HCT116 (cell line): ENCODE measurements around the gene SIK3. TPM values are rescaled to one million over a fixed set of nuclear protein-coding genes. Genes with fewer than 3 reads are reported as not detected.

Experiments
- ATAC-seq: fragments of 200-7000 bp; cut with Tn5 transposase; 2 replicates; pipeline ENCODE4 v1.9.1; 2020; ENCODE audit warnings: mild to moderate bottlenecking, moderate library complexity
- BruUV-seq: library from RNA; stranded (reverse); fragments of 400-500 nt; replicated peaks from 2 replicates; lab custom pipeline; 2021; lab: Mats Ljungman, UMichigan
- CTCF ChIA-PET: fragments of 300-600 bp; sonication (Branson Sonifier 250); formaldehyde crosslinking; loops from one replicate; lab custom pipeline; 2021; ENCODE audit warnings: antibody characterized with exemption; lab: Charles Lee
- POLR2A ChIA-PET: fragments of 300-600, 350-600 bp; sonication (Branson Sonifier 250); formaldehyde crosslinking; loops from one replicate; lab custom pipeline; 2021; ENCODE audit warnings: antibody characterized with exemption; lab: Charles Lee
- RAD21 ChIA-PET, 2 experiments: fragments of 300-600 bp; sonication (Branson Sonifier 250); formaldehyde crosslinking; loops; one replicate each; lab custom pipeline; 2023; ENCODE audit warnings: low total read pairs in 2 of 2; ENCODE audit not compliant: uncharacterized antibody in 2 of 2, unreplicated experiment in 2 of 2, low non-redundant PET in 1 of 2; lab: Charles Lee
- DNase-seq: peaks from one replicate; pipeline ENCODE4 v3.0.0-alpha.2; 2010; ENCODE audit warnings: low read depth, low spot score
- H2AFZ ChIP-seq: fragments of 200-600 bp; shearing (Covaris generic), sonication (generic); 2 replicates; pipeline ENCODE4 v1.6.1; 2017; ENCODE audit warnings: low read depth, mixed run types, mixed read lengths, antibody characterized with exemption, low read length; ENCODE audit not compliant: poor library complexity, severe bottlenecking
- H3K27ac ChIP-seq: 2 replicates; pipeline ENCODE4 v1.5.1; 2012; ENCODE audit warnings: low read depth, low read length
- H3K27me3 ChIP-seq: fragments of 200-600 bp; sonication (generic); 2 replicates; pipeline ENCODE4 v1.6.1; 2016; ENCODE audit warnings: mixed run types, low read length, mixed read lengths; ENCODE audit not compliant: insufficient read depth
- H3K36me3 ChIP-seq, 2 experiments: fragments of 200-500 bp in 1 of 2; fragments of 200-600 bp in 1 of 2; sonication (Bioruptor generic) in 1 of 2; sonication (generic) in 1 of 2; 2 replicates each; pipeline versions ENCODE4 v1.5.1 to v1.6.1; 2014 to 2016; ENCODE audit warnings: low read length in 2 of 2, inconsistent platforms in 1 of 2, mixed read lengths in 1 of 2, mixed run types in 1 of 2; ENCODE audit not compliant: insufficient read depth in 2 of 2, control insufficient read depth in 1 of 2
- H3K4me1 ChIP-seq, 2 experiments: fragments of 200-600 bp in 1 of 2; sonication (generic) in 1 of 2; 2 replicates each; pipeline versions ENCODE4 v1.5.1 to v1.6.1; 2012 to 2017; ENCODE audit warnings: low read length in 2 of 2, inconsistent platforms in 1 of 2, mild to moderate bottlenecking in 1 of 2, mixed read lengths in 1 of 2, mixed run types in 1 of 2, moderate library complexity in 1 of 2; ENCODE audit not compliant: insufficient read depth in 2 of 2, control insufficient read depth in 1 of 2
- H3K4me2 ChIP-seq: fragments of 200-600 bp; sonication (generic); 2 replicates; pipeline ENCODE4 v1.6.1; 2017; ENCODE audit warnings: mixed run types, low read length, mixed read lengths
- H3K4me3 ChIP-seq, 2 experiments: fragments of 200-600 bp in 1 of 2; sonication (generic) in 1 of 2; replicated peaks in 1 of 2; 2 replicates each; pipeline ENCODE4 v1.5.1; 2011 to 2016; ENCODE audit warnings: low read length in 2 of 2, control low read depth in 1 of 2, low read depth in 1 of 2, mild to moderate bottlenecking in 1 of 2, mixed read lengths in 1 of 2, mixed run types in 1 of 2
- H3K79me2 ChIP-seq: fragments of 200-600 bp; sonication (generic); 2 replicates; pipeline ENCODE4 v1.6.1; 2017; ENCODE audit warnings: mild to moderate bottlenecking, mixed run types, low read length, moderate library complexity, mixed read lengths; ENCODE audit not compliant: insufficient read depth
- H3K9ac ChIP-seq: fragments of 200-600 bp; sonication (generic); 2 replicates; pipeline ENCODE4 v1.6.1; 2016; ENCODE audit warnings: low read length, mixed read lengths
- H3K9me2 ChIP-seq: fragments of 200-600 bp; sonication (generic), shearing (Covaris generic); 2 replicates; pipeline ENCODE4 v1.6.1; 2017; ENCODE audit warnings: mixed run types, mild to moderate bottlenecking, moderate library complexity; ENCODE audit not compliant: insufficient read depth
- H3K9me3 ChIP-seq, 2 experiments: fragments of 200-500 bp in 1 of 2; fragments of 200-600 bp in 1 of 2; sonication (Bioruptor generic) in 1 of 2; sonication (generic) in 1 of 2; 2 replicates each; pipeline ENCODE4 v1.6.1; 2014 to 2017; ENCODE audit warnings: low read length in 2 of 2, mixed read lengths in 2 of 2, inconsistent platforms in 1 of 2, low read depth in 1 of 2, mild to moderate bottlenecking in 1 of 2, mixed run types in 1 of 2, moderate library complexity in 1 of 2; ENCODE audit not compliant: control insufficient read depth in 1 of 2, insufficient read depth in 1 of 2
- H4K20me1 ChIP-seq: fragments of 200-600 bp; sonication (generic), shearing (Covaris generic); 2 replicates; pipeline ENCODE4 v1.6.1; 2017; ENCODE audit warnings: mixed run types, mild to moderate bottlenecking, moderate library complexity; ENCODE audit not compliant: insufficient read depth
- CBX3 ChIP-seq: IDR thresholded peaks from 2 replicates; pipeline ENCODE4 v1.6.1; 2012; ENCODE audit warnings: low read depth
- CEBPB ChIP-seq: IDR thresholded peaks from 2 replicates; pipeline ENCODE4 v1.6.1; 2012; ENCODE audit warnings: low read depth
- ELF1 ChIP-seq: IDR thresholded peaks from 2 replicates; pipeline ENCODE4 v1.6.1; 2012; ENCODE audit warnings: low read depth, borderline replicate concordance
- EZH2 ChIP-seq: fragments of 200-600 bp; sonication (generic); IDR thresholded peaks from 2 replicates; pipeline ENCODE4 v1.6.1; 2017; ENCODE audit warnings: antibody characterized with exemption, mixed run types
- EZH2phosphoT487 ChIP-seq: fragments of 200-600 bp; IDR thresholded peaks from 2 replicates; pipeline ENCODE4 v1.6.1; 2018; ENCODE audit warnings: antibody characterized with exemption, borderline replicate concordance
- POLR2AphosphoS5 ChIP-seq: IDR thresholded peaks from 2 replicates; pipeline ENCODE4 v1.6.1; 2011; ENCODE audit warnings: mild to moderate bottlenecking, low read depth, low read length, moderate library complexity
- SIN3A ChIP-seq: IDR thresholded peaks from 2 replicates; pipeline ENCODE4 v1.6.1; 2012; ENCODE audit warnings: low read depth
- SRF ChIP-seq: IDR thresholded peaks from 2 replicates; pipeline ENCODE4 v1.6.1; 2012; ENCODE audit warnings: low read depth
- TCF7L2 ChIP-seq: IDR thresholded peaks from 2 replicates; pipeline ENCODE4 v1.7.0; 2011; ENCODE audit warnings: borderline replicate concordance, inconsistent platforms; ENCODE audit not compliant: insufficient read depth, insufficient read length; ENCODE audit errors: extremely low read depth
- ZFX ChIP-seq: fragments of 450-650 bp; IDR thresholded peaks from 2 replicates; pipeline ENCODE4 v1.6.1; 2017
- intact Hi-C: fragments of 100-400 bp; cut with micrococcal nuclease; formaldehyde crosslinking; loops from 2 replicates; pipeline ENCODE4 v1.10.0; 2022
- total RNA-seq: library from RNA; stranded (reverse); gene quantifications from one replicate; pipeline ENCODE4 v1.2.1, GENCODE V29; 2021; ENCODE audit not compliant: unreplicated experiment
- TF ChIP-seq, protein P1 (sequence below): IDR thresholded peaks from 2 replicates; pipeline ENCODE4 v1.6.1; 2011; ENCODE audit warnings: mild to moderate bottlenecking, low read length, moderate library complexity; ENCODE audit not compliant: insufficient replicate concordance; ENCODE audit errors: extremely low read depth
- TF ChIP-seq, protein P2 (sequence below): IDR thresholded peaks from 2 replicates; pipeline ENCODE4 v1.6.1; 2012
- TF ChIP-seq, protein P3 (sequence below): IDR thresholded peaks from 2 replicates; pipeline ENCODE4 v1.6.1; 2012

Gene SIK3
- total RNA-seq, 1 experiment from 2014 or later = 21.0 TPM

DNA sequence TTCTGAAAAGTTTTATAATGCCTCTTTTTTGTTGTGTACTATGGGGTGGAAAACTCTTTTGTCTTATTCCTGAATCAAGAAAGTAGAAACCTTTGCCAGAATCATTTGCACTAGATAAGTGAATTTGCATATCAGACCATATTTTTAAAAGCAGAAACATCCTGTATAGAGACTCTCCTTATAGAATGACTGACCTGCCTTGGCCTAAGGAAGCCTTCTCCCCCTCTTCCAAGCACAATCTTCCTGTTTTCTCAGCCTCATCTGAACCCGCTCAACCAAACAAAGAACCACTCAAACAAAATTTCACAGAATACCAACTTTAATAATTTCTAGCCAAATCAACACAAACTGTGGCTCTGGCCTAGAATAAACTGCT lies 60.3 kb downstream of the SIK3 start (continued):
- TF ChIP-seq, protein P1, sequence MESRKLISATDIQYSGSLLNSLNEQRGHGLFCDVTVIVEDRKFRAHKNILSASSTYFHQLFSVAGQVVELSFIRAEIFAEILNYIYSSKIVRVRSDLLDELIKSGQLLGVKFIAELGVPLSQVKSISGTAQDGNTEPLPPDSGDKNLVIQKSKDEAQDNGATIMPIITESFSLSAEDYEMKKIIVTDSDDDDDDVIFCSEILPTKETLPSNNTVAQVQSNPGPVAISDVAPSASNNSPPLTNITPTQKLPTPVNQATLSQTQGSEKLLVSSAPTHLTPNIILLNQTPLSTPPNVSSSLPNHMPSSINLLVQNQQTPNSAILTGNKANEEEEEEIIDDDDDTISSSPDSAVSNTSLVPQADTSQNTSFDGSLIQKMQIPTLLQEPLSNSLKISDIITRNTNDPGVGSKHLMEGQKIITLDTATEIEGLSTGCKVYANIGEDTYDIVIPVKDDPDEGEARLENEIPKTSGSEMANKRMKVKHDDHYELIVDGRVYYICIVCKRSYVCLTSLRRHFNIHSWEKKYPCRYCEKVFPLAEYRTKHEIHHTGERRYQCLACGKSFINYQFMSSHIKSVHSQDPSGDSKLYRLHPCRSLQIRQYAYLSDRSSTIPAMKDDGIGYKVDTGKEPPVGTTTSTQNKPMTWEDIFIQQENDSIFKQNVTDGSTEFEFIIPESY = no peak
- TF ChIP-seq SIN3A = no peak
- no peak for TF ChIP-seq CEBPB
- no peak for TF ChIP-seq CBX3
- no peak for TF ChIP-seq ZFX
- TF ChIP-seq EZH2phosphoT487 = no peak
- TF ChIP-seq ELF1 = no peak
- TF ChIP-seq, protein P2, sequence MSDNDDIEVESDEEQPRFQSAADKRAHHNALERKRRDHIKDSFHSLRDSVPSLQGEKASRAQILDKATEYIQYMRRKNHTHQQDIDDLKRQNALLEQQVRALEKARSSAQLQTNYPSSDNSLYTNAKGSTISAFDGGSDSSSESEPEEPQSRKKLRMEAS = no peak

DNA sequence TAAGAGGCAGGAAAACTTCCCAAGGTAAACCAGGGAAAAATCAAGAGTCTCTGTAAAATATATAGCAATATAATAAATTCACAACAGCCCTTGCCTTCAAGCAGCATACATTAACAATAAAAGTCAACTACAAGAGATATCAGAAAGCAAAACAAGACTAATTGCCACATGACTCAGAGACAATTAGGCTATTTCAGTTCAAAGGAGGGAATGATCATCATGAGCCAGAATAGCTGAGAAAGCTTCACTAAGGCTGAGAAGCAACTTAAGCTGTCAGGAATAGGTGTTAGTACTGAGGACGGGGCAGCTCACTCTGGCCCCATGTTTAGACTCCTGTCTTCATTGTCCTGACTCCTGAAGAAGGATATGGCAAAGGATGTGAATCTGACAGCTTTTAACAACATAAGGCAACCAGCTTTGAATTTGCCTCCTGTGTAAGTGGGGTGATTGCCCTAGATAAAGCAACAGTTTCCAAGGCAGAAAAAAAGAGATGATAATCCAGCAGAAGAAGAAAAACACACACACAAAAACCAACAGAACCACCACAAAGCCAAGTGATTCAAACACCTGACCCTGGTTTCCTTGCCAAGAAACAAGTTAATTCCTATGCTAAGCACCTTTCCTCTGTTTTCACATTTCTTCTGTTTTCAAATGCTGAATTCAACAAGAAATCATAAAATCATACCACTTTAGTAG lies 60.8 kb downstream of the SIK3 start:
- CTCF ChIA-PET = no interaction called here
- Histone ChIP-seq H3K27me3 (no peaks in the 10 kb centered on the region), H3K4me3 (no peak overlapping the region), H3K4me2 (peak overlapping the region; percentile 28; the same call in 1 of the 2 replicates), H4K20me1 (peaks cover 4% of the 10 kb centered on the region; the same call in 1 of the 2 replicates), H3K9ac (no peak overlapping the region), H2AFZ (no peak overlapping the region), H3K79me2 (peaks cover 32% of the 10 kb centered on the region), H3K4me1 (peaks cover 7 to 20% of the 10 kb centered on the region in 2 experiments), H3K36me3 (no peaks in the 10 kb centered on the region), H3K9me2 (no peaks in the 10 kb centered on the region), H3K9me3 (no peaks in the 10 kb centered on the region), H3K27ac (no peak overlapping the region)
- ATAC-seq (0 out of 2 replicates have a peak, but pooled peaks have one; percentile 38), DNase-seq (no peak)
- RAD21 ChIA-PET = no interaction called here
- POLR2A ChIA-PET = no interaction called here
- intact Hi-C loops = no loop called here
- TF ChIP-seq EZH2 (no peak), POLR2AphosphoS5 (no peak), TCF7L2 (peak; percentile 19), SIN3A (no peak), SRF (no peak)
- TF ChIP-seq, protein P3, sequence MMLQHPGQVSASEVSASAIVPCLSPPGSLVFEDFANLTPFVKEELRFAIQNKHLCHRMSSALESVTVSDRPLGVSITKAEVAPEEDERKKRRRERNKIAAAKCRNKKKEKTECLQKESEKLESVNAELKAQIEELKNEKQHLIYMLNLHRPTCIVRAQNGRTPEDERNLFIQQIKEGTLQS = no peak
- no TSS peak for BruUV-seq
